GM19035 (cell line): ENCODE data around the gene PRSS27.

Experiments used
- ATAC-seq: cut with Tn5 transposase; IDR thresholded peaks from one replicate; pipeline ENCODE4 v1.9.1; 2021; ENCODE audit not compliant: unreplicated experiment

PRSS27 gene

GRCh38 chr16:2720064-2720457, at the start of gene PRSS27:
Gene PRSS27 (minus strand): TSS chr16:2720224. CDS start chr16:2720160, 64 bp downstream.
- no peak for ATAC-seq

GRCh38 chr16:2769675-2770056, 49.6 kb upstream of the PRSS27 start:
- no peak for ATAC-seq

- ATAC-seq: no peak
Measured at GRCh38 chr16:2769100-2769529, 49.1 kb upstream of the PRSS27 start.

- no peak for ATAC-seq
Measured at GRCh38 chr16:2768403-2769089, 48.5 kb upstream of the PRSS27 start.

- no peak for ATAC-seq
Measured at GRCh38 chr16:2767891-2768290, 47.9 kb upstream of the PRSS27 start.

- ATAC-seq: no peak
Measured at GRCh38 chr16:2767140-2767731, 47.2 kb upstream of the PRSS27 start.

- no peak for ATAC-seq
Measured at GRCh38 chr16:2766430-2767139, 46.6 kb upstream of the PRSS27 start.

- ATAC-seq: no peak
Measured at GRCh38 chr16:2765462-2766404, 45.7 kb upstream of the PRSS27 start.

- no peak for ATAC-seq
Measured at GRCh38 chr16:2764718-2765117, 44.7 kb upstream of the PRSS27 start.

GRCh38 chr16:2763173-2763572, 43.1 kb upstream of the PRSS27 start:
- no peak for ATAC-seq

GRCh38 chr16:2762711-2763110, 42.7 kb upstream of the PRSS27 start:
- ATAC-seq: no peak

- no peak for ATAC-seq
Measured at GRCh38 chr16:2761886-2762583, 42.0 kb upstream of the PRSS27 start.

GRCh38 chr16:2761472-2761871, 41.4 kb upstream of the PRSS27 start:
- no peak for ATAC-seq

- no peak for ATAC-seq
Measured at GRCh38 chr16:2757344-2757743, 37.3 kb upstream of the PRSS27 start.

- no peak for ATAC-seq
Measured at GRCh38 chr16:2756288-2757015, 36.4 kb upstream of the PRSS27 start.

- ATAC-seq: no peak
Measured at GRCh38 chr16:2755158-2755557, 35.1 kb upstream of the PRSS27 start.

- no peak for ATAC-seq
Measured at GRCh38 chr16:2753733-2754020, 33.7 kb upstream of the PRSS27 start.

- peak; percentile 40 for ATAC-seq
Measured at GRCh38 chr16:2752850-2753732, 33.1 kb upstream of the PRSS27 start.
